HG03066 (cell line): ENCODE data around the gene FAM13A.

Source experiments
- ATAC-seq: cut with Tn5 transposase; IDR thresholded peaks from one replicate; pipeline ENCODE4 v1.9.1; 2021; ENCODE audit warnings: low read depth; ENCODE audit not compliant: unreplicated experiment

Gene FAM13A

DNA sequence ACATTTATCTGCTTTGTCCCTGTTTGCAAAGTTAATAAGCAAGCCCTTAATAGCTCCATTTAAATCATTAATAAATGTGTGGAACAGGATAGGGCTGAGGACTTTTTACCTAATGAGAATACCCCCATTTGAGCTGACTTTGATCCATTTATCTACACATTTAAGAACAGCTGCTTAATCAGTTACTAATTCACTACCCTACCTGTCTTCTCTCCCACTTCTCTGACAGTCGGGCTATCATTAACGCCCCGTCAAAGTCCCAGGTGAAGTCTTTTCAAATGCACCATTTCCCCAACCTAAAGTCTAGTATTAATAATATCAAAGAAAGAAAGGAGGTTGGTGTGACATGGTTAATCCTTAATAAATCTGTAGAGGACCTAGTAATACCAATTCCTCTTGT is 302.2 kb downstream of the FAM13A start:
- ATAC-seq: no peak

DNA sequence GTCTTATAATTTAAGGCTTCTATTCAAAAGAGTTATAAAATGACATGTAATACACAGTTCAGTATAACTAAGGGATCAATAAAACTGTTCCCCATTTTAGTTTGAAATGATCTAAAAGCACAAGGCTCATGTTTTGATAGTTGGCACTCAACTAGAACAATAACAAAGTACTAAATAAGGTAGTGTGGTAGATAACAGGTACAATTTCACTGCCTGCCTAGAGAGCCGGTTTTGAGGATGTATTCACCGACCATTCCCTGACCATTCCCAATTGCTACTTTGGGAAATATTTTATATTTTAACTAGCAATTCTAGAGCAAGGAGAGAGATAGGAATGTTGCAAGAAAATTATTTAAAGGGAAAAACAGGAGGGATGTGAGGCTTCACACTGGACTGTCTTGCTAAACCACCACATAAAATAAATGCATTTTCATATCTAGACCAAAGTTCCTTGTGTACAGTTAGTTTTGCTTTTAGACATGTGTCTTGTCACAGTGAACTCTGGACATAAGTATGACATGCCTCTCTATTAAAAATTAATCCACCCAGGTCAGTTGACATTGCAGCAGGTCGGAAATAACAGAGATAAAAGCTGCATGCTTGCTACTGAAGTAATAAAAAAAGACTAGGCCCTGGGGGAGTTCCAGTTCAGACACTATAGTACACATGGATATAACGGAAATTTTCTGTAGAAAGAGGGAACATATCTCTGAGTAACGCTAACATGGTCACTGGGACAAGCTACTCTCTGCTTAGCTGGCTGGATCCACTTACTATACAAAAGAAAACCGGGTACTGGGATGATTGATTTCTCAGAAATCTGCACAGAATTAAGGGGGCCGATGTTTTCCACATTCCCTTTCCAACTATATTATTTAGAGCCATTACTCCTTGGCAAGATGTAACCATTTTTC is 303.1 kb downstream of the FAM13A start:
- ATAC-seq: no peak

DNA sequence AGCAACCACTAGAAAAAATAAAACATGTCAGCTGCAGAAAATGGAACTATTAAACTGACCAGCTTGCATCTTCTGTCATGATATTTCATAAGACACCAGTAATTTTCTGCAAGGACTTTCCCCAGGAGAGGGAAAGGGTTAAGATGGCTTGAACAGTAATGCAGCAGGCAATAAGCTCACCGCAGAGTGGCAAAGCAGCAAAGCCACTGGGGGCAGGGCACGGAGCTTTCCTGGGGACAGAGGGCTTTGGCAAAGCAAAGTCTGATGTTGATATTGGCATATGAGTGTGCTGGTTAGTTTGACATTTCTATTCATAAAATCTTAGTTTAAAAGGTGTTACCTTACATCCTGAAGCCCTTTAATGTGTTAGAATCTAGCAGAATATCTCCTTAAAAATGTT is 304.2 kb downstream of the FAM13A start:
- no peak for ATAC-seq

DNA sequence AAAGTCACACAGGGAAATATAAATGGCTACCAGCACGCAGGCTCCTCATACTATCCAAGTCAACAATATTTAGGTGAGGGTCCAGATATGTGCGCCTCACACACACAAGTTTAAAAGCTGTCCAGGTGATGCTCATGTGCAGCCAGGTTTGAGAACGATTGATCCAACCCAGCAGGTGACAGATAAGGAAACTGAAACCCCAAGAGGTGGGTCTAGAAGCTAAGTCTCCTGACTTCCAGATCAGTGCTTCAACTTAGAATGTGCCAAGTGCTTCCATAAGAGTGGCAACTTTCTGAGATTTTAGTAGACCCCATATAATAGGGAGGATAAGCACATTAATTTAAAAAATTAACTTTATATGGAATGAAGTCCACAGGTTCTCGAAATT is 304.9 kb downstream of the FAM13A start:
- ATAC-seq: no peak

DNA sequence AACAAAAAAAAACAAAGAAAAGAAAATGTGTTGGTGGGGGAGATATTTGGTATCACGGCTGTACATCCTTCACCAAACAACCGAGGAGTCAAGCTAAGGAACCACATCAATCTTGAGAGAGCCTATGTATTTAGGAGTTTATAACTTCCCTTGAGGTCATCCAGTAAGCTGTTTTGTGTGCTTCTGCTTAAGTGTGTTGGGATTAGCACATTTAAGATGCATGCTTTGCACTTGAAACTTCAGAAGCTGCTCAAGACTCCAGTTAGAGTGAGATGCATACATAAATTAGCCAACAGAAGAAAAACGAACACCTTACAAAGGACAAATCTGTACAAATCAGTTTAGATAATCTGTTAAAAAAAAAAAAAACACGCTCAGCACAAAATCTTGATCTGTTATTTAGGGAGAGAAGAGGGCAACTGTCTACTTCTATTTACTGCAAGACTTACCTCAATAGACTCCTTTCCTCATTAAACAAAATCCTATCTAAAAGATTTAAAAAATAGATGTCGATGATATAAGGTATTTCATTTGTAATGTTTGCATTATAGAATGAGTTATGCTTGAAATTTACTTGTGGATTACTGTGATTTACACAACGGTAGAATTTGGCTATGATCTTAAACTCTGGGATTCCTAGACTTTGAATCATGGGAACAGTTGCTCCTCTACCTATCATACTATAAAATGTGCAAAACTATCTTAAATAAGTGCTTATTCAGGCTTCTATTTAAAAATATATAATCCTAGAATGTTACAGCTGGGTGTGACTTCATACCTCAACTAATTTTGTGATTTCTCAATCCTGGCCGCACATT is 305.5 kb downstream of the FAM13A start:
- no peak for ATAC-seq

DNA sequence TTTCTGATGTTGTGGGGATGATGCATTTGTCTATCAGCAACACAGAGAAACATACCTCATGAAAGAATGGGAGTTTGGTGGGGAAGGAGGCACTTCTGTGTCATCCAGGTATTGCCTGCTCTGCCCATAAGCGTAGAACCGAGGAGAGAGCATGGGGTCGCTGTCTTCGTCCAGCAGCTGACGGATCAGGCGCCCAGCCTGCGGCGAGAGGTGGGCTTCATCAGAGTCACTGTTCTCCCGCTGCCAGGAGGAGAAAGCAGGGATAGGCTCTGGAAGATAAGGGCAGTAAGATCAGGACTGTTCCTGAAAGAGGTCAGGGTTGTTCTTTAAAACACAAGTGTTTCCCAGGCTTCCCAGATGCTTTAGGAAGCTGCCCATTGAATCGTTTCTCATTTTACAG is 306.6 kb downstream of the FAM13A start:
- no peak for ATAC-seq

DNA sequence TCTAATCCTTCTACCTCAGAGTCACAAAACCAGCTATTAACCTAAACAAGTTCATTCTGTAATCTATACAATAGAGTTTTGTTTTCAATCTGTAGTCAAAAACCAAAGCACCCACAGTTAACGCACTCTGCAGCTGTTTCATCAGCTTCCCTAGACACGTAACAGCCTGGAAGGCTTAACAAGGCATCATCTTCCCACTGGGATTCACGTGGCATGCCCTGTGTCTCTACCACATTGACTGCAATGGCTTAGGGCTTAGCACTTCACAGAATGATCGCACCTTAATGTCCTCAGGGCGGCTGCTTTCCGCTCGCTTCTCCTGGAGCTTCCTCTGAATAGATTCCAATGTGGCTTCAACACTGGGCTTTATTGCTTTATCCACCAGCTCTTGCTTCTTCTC is 309.6 kb downstream of the FAM13A start:
- no peak for ATAC-seq

DNA sequence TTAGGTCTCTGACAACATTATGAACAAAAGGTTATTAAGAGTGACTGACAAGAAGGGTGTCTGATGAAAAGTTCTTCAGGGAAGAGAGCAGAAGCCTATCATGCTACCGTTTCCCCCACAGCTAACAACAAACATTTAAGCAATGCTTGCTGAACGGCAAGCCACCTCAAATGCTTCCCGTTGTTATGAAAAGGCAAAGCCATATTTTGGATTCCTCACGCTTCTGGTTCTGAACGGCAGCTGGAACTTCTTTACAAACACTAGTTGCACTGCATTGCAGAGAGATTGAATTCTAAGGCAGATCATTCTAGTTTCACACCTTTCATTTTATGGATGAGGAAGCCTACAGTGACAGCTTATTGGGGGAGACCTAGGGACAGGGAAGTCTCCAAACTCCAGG is 310.8 kb downstream of the FAM13A start:
- no peak for ATAC-seq

DNA sequence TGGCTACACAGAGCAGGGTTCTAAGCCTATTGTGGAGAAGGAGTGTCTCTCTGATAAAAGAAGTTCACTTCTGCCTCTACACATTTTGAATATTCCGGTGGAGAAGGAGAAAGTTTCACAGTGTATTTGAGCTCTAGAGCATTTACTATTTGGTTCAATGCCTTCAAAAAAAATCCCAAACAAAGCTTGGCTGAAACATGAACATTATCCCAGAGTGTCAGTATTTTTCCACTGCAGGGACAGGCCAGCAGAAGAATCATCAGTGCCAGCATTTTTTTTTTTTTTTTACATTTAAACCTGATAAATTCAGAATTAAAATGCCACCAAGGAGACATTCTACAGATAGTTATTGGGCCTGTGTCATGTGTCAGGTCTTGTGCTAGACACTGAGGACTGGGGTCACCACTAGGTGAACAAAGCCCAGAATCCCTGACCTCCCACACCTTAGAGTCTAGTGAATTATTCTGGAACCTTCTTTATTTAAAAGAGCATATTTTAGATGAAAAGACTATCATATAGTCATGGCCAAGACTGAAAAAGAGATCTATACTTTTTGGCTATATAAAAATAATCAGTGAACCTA is 311.3 kb downstream of the FAM13A start:
- no peak for ATAC-seq

DNA sequence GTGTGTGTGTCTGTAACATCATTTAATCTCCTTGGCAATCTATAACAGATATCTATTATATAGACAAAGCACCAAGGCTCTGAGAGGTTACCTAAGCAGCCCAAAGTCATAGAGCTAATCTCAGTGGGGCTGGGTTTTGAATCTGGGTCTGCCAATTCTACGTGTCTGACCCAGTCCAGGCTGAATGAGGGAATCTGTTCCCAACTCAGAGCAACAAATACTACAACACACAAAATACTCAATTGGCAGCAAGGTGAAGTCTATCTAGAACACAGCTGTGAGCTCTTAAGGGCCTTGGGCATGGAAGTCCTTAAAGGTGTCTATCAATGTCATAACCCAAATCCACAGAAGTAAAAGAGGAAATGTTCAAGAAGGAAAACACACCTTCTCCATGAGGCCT is 311.8 kb downstream of the FAM13A start:
- no peak for ATAC-seq

DNA sequence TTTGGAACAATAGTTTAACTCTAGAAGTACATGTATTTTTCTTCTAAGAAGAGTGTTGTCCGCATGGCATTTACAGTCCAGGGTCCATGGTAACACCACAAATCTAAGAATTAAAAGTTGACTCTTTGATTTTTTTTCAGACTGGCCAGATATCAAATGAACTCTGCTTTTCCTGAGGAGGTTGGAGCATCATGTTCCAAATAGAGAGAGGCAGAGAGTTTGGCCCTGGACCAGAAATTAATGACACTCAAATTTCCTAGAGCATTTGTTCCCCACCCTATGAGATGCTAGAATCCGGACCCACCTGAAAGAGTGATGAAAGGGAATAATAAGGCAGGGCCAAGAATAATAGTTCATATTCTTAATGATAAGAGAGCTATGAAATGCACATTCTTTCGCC is 312.4 kb downstream of the FAM13A start:
- ATAC-seq: no peak

DNA sequence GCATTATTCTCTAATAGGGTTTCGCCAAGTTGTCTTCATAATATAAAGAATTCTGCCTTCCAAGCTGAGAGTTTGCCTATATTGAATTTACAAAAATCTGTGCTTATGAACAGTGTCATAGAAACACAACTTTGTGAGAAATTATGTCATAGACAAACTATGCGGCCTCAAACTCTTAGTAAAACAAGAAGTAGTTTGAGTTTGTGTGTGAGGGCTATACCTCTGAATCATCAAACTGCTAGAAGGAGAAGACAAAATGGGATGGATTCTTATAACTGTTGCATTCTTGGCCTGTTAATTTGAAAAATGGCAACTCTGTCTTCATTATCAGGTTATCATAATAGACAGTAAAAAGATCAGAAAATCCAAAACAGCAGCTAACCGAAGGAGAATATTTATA is 313.3 kb downstream of the FAM13A start:
- no peak for ATAC-seq

DNA sequence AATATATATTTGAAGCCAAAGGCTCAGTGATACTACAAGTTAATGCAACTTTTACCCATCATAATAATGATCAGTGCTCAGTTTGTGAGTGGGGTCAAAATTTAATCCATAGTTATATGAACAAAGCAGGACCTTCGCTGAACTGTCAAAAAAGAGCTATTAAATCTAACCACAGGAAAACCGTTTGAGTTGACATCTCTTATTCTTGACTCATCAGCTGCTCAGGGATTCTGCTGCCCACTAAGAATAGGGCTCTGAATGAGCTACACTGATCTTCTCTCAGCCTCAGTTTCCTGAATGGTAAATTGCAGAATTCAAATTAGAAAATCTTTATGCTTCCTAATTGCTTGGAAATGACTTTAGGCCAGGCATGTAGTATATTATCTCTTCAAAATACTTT is 314.4 kb downstream of the FAM13A start:
- ATAC-seq: no peak

DNA sequence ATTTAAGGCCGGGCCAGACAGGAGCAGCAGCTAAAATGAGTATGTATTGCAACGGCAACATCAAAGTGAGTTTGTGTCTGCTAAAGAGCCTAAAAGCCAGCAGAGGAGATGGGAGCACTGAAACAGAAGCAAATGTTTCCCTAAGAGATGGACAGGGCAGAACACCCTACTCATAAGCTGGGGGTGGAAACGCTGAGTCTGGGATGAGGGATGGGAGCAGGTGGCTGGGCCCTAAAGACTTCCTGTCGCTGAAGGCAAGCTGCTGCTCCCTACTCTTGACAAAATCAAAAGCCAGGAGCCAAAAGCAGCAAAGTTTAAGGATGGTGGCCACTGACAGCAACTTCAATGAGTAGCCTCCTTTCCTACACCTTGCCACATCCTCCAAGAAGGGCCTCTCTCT is 318.8 kb downstream of the FAM13A start:
- peak; percentile 8 for ATAC-seq

DNA sequence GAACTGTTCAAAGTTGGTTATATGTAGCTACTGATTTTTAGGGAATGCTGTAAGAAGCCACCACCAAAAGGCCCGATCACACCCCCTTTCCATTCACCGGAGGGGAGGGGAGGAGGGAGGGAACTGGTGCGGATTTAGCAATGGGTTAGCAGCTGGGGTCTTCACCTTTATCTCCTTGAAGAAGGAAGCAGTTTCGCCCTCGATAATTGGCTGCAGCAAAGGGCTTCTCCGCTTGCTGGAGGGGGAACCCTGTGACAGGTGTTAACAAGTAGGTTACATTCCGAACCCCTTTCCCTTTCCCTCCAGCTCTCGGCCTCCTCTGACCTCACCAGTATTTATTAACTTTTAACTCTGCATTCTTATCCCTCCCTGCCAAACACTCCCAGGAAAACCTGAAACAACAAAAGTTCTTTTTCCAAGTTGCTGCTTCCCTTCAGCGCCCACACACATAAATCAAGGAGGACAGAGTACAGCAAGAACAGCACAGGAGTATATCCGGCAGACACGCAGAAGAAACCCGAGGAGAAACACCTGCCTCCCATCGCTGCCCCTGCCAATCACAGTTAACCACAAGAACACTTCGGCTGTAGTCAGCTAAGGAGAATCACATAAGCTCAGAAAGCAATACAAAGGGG is 319.6 kb downstream of the FAM13A start:
- ATAC-seq: peak; percentile 96

DNA sequence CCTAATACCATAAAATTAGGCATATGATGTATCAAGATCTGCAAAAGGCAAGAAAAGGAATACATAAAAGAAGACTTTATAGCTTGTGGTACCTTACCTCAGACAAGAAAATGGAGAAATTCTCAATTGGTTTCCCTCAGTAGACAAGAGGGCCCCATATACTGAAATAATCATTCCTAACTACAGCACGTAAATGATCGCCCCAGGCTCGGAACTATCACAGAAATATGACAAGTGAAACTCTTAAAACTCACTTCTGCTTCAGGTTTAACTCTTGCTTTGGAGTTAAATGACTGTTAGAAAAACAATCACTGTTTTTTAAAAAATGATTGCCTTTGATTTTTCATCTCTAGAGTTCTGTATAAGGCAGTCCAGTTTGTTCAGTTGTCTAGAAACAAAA is 320.7 kb downstream of the FAM13A start:
- no peak for ATAC-seq

DNA sequence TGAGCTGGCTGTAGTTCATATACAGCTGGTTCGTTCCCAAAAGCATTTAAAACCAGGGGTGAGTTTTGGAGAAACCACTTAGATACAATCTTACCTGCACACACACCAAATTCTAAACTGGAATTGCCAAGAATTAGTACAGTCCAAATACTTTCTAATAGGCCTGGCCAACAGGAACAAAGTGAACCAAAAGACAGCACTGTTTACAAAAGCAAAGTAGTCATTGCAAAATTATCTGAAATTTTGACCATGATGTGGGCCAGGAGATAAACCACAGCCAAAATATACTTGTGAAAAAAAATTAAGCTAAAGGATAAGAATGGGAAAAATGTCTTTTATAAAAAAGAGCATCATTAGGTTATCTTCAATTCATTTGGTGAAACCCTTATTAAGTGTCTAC is 321.4 kb downstream of the FAM13A start:
- ATAC-seq: no peak

DNA sequence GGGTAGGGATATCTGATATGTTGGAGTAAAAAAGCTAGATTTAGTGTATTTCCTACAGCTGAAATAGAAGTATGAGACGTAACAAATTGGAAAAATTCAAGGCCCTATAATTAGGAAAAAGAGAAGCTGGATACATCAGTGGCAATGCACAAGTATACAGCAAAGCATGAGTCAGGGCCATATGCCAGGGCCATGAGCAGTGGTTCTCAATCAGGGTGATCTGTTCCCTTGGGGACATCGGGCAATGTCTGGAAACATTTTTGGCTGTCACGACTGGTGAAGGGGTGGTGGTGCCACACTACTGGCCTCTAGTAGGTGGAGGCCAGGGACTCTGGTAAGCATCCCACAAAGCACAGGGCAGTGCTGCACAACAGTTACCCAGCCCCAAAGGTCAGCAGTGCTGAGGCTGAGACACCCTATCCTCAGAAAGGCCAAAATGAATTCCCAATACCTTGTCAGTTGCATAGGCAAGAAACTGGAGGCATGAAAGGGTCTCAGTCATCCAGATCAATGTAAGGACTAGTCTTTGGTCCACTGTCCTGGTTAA is 322.5 kb downstream of the FAM13A start:
- ATAC-seq: no peak

DNA sequence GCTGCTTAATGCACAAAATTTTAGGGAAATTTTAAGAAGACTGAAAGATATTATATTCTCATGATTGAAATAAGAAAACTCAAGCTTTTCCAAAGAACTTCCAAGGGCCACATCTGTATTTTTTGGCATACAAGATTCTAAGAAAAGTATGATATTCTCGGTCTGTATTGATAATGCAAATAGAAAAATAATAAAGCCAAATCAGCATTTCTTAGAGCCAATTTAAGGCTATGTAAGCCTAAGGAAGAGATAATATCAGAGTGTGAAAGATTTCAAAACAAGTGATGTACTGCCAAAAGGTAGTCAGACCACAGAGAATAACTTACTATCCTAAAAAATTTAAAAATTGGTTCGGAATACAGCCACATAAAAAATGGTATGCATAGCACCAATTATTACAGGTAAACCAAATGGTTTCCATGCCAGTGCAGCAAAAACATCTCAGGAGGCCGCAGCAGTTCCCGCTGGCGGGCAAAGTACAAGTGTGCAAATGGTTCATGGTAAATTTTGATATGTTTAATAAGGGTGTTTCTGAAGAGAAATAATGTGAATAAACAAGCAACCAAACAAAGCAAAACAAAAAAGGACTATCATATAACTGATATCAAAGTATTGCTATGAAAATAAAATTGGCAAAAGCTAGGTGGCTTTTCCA is 324.1 kb downstream of the FAM13A start:
- no peak for ATAC-seq

DNA sequence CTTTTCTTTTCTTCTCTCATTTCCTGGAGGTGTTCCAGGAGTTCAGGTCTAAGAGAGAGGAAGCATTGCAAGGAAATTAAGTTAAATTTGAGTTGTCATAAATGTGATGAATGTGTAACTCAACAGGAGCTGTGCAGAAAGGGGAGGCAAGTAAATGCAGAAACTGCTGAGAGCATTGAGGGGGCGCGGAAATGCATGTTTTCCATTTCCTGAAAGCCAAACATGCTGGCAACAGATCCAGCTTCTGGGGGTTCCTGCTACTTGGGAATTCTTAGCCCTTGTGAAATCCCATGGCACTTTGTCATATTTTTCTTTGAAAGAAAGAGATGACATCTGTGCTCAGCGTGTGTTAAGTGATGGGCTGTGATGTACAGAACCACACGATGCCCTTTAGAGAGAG is 325.6 kb downstream of the FAM13A start:
- no peak for ATAC-seq
